SK-N-SH (cell line): ENCODE measurements around the gene FAM209A. TPM values are rescaled to one million over a fixed set of nuclear protein-coding genes. Genes with fewer than 3 reads are reported as not detected.
"Not testable (repeated sequence)": the region's sequence is repeated elsewhere in the genome, so short reads cannot be mapped to it uniquely, and the experiment has no call there.

Experiments
- CTCF ChIA-PET: fragments of 300-600, 350-600 bp; formaldehyde crosslinking; extraction: SDS; loops from one replicate; lab custom pipeline; 2021; lab: Yijun Ruan, JAX
- POLR2A ChIA-PET: fragments of 350-600 bp; sonication (Branson Sonifier 250); formaldehyde crosslinking; extraction: SDS; loops from one replicate; lab custom pipeline; 2020; ENCODE audit warnings: antibody characterized with exemption, inconsistent platforms; lab: Yijun Ruan, JAX
- DNase-seq: peaks from one replicate; pipeline ENCODE4 v3.0.0; 2012
- H2AFZ ChIP-seq: fragments of 200-600 bp; sonication (generic); 2 replicates; pipeline ENCODE4 v1.8.1; 2016; ENCODE audit warnings: antibody characterized with exemption, mild to moderate bottlenecking, low read depth
- H3F3A ChIP-seq: fragments of 200-600 bp; sonication (generic); replicated peaks from 2 replicates; pipeline ENCODE3; 2016; ENCODE audit warnings: antibody characterized with exemption, mild to moderate bottlenecking; ENCODE audit not compliant: insufficient read depth
- H3K27ac ChIP-seq, 2 experiments: fragments of 200-500 bp in 1 of 2; fragments of 200-600 bp in 1 of 2; sonication (Bioruptor generic) in 1 of 2; sonication (generic), shearing (Covaris generic) in 1 of 2; 2 replicates each; pipeline versions ENCODE4 v1.5.1 to v1.6.1; 2014 to 2016; ENCODE audit warnings: low read depth in 2 of 2, inconsistent platforms in 1 of 2, low read length in 1 of 2, mild to moderate bottlenecking in 1 of 2, mixed read lengths in 1 of 2
- H3K27me3 ChIP-seq: fragments of 200-600 bp; sonication (generic), shearing (Covaris generic); 2 replicates; pipeline ENCODE4 v1.6.1; 2016; ENCODE audit warnings: mixed run types; ENCODE audit not compliant: insufficient read depth
- H3K36me3 ChIP-seq, 2 experiments: fragments of 200-500 bp in 1 of 2; fragments of 200-600 bp in 1 of 2; sonication (Bioruptor generic) in 1 of 2; sonication (generic) in 1 of 2; replicated peaks in 1 of 2; 2 replicates each; pipeline versions ENCODE3 to v1.5.1; 2014 to 2016; ENCODE audit warnings: low read length in 1 of 2, mild to moderate bottlenecking in 1 of 2; ENCODE audit not compliant: insufficient read depth in 2 of 2, control insufficient read depth in 1 of 2
- H3K4me1 ChIP-seq, 2 experiments: fragments of 200-500 bp in 1 of 2; fragments of 200-600 bp in 1 of 2; sonication (Bioruptor generic) in 1 of 2; sonication (generic), shearing (Covaris generic) in 1 of 2; 2 replicates each; pipeline versions ENCODE4 v1.5.1 to v1.6.1; 2014 to 2016; ENCODE audit warnings: low read depth in 1 of 2, low read length in 1 of 2, mixed run types in 1 of 2; ENCODE audit not compliant: insufficient read depth in 2 of 2, control insufficient read depth in 1 of 2
- H3K4me2 ChIP-seq: fragments of 200-600 bp; sonication (generic), shearing (Covaris generic); 2 replicates; pipeline ENCODE4 v1.6.1; 2017; ENCODE audit warnings: mixed run types
- H3K4me3 ChIP-seq, 2 experiments: fragments of 200-500 bp in 1 of 2; fragments of 200-600 bp in 1 of 2; sonication (Bioruptor generic) in 1 of 2; sonication (generic), shearing (Covaris generic) in 1 of 2; 2 replicates each; pipeline versions ENCODE4 v1.5.1 to v1.8.1; 2014 to 2016; ENCODE audit warnings: low read depth in 2 of 2, inconsistent platforms in 1 of 2, low read length in 1 of 2, mild to moderate bottlenecking in 1 of 2, mixed read lengths in 1 of 2, moderate library complexity in 1 of 2
- H3K79me2 ChIP-seq: fragments of 200-600 bp; sonication (generic); 2 replicates; pipeline ENCODE4 v1.8.1; 2017; ENCODE audit warnings: mild to moderate bottlenecking; ENCODE audit not compliant: insufficient read depth
- H3K9ac ChIP-seq: fragments of 200-600 bp; sonication (generic); 2 replicates; pipeline ENCODE4 v1.6.1; 2017; ENCODE audit warnings: mixed run types
- H3K9me2 ChIP-seq: fragments of 200-600 bp; sonication (generic); 2 replicates; pipeline ENCODE4 v1.6.1; 2017; ENCODE audit warnings: mixed run types
- H3K9me3 ChIP-seq: fragments of 200-600 bp; sonication (generic); 2 replicates; pipeline ENCODE4 v1.6.1; 2017; ENCODE audit warnings: mixed run types, mild to moderate bottlenecking, moderate library complexity
- H4K20me1 ChIP-seq: fragments of 200-600 bp; sonication (generic); 2 replicates; pipeline ENCODE4 v1.6.1; 2017; ENCODE audit warnings: mild to moderate bottlenecking, mixed run types; ENCODE audit not compliant: insufficient read depth
- CHD2 ChIP-seq: fragments of 150-350 bp; IDR thresholded peaks from 2 replicates; pipeline ENCODE4 v1.6.1; 2018; ENCODE audit warnings: low read length; ENCODE audit not compliant: partially characterized antibody
- EP300 ChIP-seq, 2 experiments: IDR thresholded peaks; 2 replicates each; pipeline versions ENCODE4 v1.4.0 to v1.6.1; 2012; ENCODE audit warnings: borderline replicate concordance in 1 of 2, low read depth in 1 of 2, low read length in 1 of 2
- EZH2phosphoT487 ChIP-seq: fragments of 200-600 bp; sonication (generic); IDR thresholded peaks from 2 replicates; pipeline ENCODE4 v1.6.1; 2017; ENCODE audit warnings: low read depth, mixed run types, mild to moderate bottlenecking, antibody characterized with exemption, moderate library complexity, borderline replicate concordance
- FOXJ3 ChIP-seq: sonication (generic); formaldehyde crosslinking; IDR thresholded peaks from 2 replicates; pipeline ENCODE4 v1.5.1; 2020; ENCODE audit warnings: mild to moderate bottlenecking, missing genetic modification reagents
- FOXM1 ChIP-seq: IDR thresholded peaks from 2 replicates; pipeline ENCODE4 v1.4.0; 2012; ENCODE audit warnings: low read depth, mild to moderate bottlenecking
- JUND ChIP-seq: IDR thresholded peaks from 2 replicates; pipeline ENCODE4 v1.4.0; 2012
- MAX ChIP-seq: IDR thresholded peaks from 2 replicates; pipeline ENCODE4 v1.4.0; 2012; ENCODE audit warnings: low read depth
- MEF2A ChIP-seq: IDR thresholded peaks from 2 replicates; pipeline ENCODE4 v1.4.0; 2012; ENCODE audit warnings: low read depth, borderline replicate concordance
- MXI1 ChIP-seq: IDR thresholded peaks from 2 replicates; pipeline ENCODE4 v1.6.1; 2012; ENCODE audit warnings: mild to moderate bottlenecking, low read depth, low read length, improper control_type of control experiment
- NFIC ChIP-seq: IDR thresholded peaks from 2 replicates; pipeline ENCODE4 v1.4.0; 2012; ENCODE audit warnings: borderline replicate concordance
- RAD21 ChIP-seq: IDR thresholded peaks from 2 replicates; pipeline ENCODE4 v1.6.1; 2012; ENCODE audit warnings: mild to moderate bottlenecking, low read length
- RCOR1 ChIP-seq: fragments of 150-350 bp; IDR thresholded peaks from 2 replicates; pipeline ENCODE4 v1.6.1; 2017; ENCODE audit warnings: antibody characterized with exemption, low read length
- RFX5 ChIP-seq: IDR thresholded peaks from 2 replicates; pipeline ENCODE4 v1.6.1; 2012; ENCODE audit warnings: mild to moderate bottlenecking, improper control_type of control experiment, low read length
- SIN3A ChIP-seq: IDR thresholded peaks from 2 replicates; pipeline ENCODE4 v1.6.1; 2012; ENCODE audit warnings: low read depth, mild to moderate bottlenecking, low read length, moderate library complexity, borderline replicate concordance
- SMC3 ChIP-seq: IDR thresholded peaks from 2 replicates; pipeline ENCODE4 v1.6.1; 2012; ENCODE audit warnings: low read depth, low read length, improper control_type of control experiment
- TAF1 ChIP-seq: IDR thresholded peaks from 2 replicates; pipeline ENCODE4 v1.6.1; 2012; ENCODE audit warnings: low read depth, mild to moderate bottlenecking, low read length, moderate library complexity, borderline replicate concordance
- USF1 ChIP-seq: IDR thresholded peaks from 2 replicates; pipeline ENCODE4 v1.4.0; 2012; ENCODE audit warnings: low read depth, borderline replicate concordance
- YY1 ChIP-seq: IDR thresholded peaks from 2 replicates; pipeline ENCODE4 v1.4.0; 2012; ENCODE audit warnings: low read depth, mild to moderate bottlenecking
- WGBS: methylation state at CpG from one replicate; pipeline ENCODE4 v1.1.6; 2017; ENCODE audit warnings: low lambda C conversion rate; 5-methylcytosine and 5-hydroxymethylcytosine counted together
- polyA plus RNA-seq, 3 experiments: library from polyadenylated mRNA; depleted of rRNA; stranded (reverse); fragments of >200 nt; gene quantifications; 2 replicates each; pipeline ENCODE4 v1.2.3, GENCODE V29; 2012
- TF ChIP-seq, protein P1 (sequence below): IDR thresholded peaks from 2 replicates; pipeline ENCODE4 v1.6.1; 2012; ENCODE audit warnings: mild to moderate bottlenecking, low read depth, low read length, moderate library complexity
- TF ChIP-seq, protein P2 (sequence below): fragments of 150-350 bp; IDR thresholded peaks from 2 replicates; pipeline ENCODE4 v1.6.1; 2016; ENCODE audit warnings: mild to moderate bottlenecking, low read depth, low read length

FAM209A gene
- polyA plus RNA-seq, 1 of the 3 experiments (the other 2 are of a cell fraction): not detected

DNA sequence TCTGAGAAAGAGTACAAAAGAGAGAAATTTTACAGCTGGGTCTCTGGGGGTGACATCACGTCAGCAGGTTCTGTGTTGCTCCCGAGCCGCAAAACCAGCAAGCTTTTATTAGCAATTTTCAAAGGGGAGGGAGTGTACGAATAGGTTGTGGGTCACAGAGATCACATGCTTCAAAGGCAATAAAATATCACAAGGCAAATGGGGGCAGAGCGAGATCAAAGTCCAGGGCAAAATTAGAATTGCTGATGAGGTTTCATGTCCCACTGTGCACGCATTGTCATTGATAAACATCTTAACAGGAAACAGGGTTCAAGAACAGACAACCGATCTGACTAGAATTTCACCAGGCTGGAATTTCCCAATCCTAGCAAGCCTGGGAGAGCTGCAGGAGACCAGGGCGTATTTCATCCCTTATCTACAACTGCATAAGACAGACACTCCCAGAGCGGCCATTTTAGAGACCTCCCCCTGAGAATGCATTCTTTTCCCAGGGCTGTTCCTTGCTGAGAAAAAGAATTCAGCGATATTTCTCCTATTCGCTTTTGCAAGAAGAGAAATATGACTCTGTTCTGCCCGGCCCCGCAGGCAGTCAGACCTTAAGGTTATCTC is 3.7 kb upstream of the FAM209A start:
- H3K79me2 ChIP-seq, H3K27me3 ChIP-seq, H3F3A ChIP-seq, H3K4me1 ChIP-seq, H3K9ac ChIP-seq, H4K20me1 ChIP-seq, H2AFZ ChIP-seq, DNase-seq, H3K9me3 ChIP-seq, H3K4me2 ChIP-seq, H3K27ac ChIP-seq, H3K9me2 ChIP-seq, POLR2A ChIA-PET, H3K4me3 ChIP-seq: not testable (repeated sequence)
- H3K36me3 ChIP-seq: peaks cover 32 to 44% of the 10 kb centered on the region in 2 experiments
- CTCF ChIA-PET: interaction anchor here (1.6 kb wide), 1 partner anchor 30 kb away, joined by 5 read pairs; no protein-coding TSS in a partner anchor
- 89% methylated on average over 13 of the region's 13 CpGs for WGBS

DNA sequence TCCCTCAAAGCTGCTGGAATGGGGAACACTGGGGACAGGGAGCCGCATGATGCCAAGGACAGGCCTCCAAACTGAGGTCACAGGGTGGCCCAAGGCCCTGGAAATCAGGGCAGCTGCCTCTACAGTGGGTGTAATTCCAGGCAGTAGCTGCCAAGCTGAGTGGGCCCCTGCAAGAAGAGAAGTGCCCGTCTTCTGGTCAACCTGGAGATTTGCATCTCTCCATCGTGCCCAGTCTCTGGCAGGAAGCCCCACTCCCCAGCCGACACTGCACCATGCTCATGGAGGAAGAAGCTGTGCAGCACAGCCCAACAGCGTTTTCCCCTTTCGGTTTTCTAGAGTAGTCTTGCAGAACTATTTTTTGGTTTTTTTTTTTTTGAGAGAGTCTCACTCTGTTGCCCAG is 2.2 kb upstream of the FAM209A start:
- 43% methylated on average over 6 of the region's 6 CpGs for WGBS
- ChIA-PET CTCF (no interaction called here), POLR2A (no interaction called here)
- no peak overlapping the region for H2AFZ ChIP-seq
- no peaks in the 10 kb centered on the region for H3K79me2 ChIP-seq
- H3K4me3 ChIP-seq: no peak overlapping the region
- DNase-seq: no peak
- no peak overlapping the region for H3K9ac ChIP-seq
- H3K9me2 ChIP-seq: no peaks in the 10 kb centered on the region
- TF ChIP-seq MAX: no peak
- no peak for TF ChIP-seq FOXM1
- TF ChIP-seq CHD2: no peak
- TF ChIP-seq TAF1: no peak
- TF ChIP-seq MXI1: no peak
- TF ChIP-seq FOXJ3 (CRISPR knock-in tag): no peak
- TF ChIP-seq RAD21: no peak
- no peak for TF ChIP-seq JUND
- no peak for TF ChIP-seq RFX5
- TF ChIP-seq RCOR1: no peak
- no peak for TF ChIP-seq MEF2A
- TF ChIP-seq NFIC: no peak
- no peak for TF ChIP-seq EP300 (IDR thresholded peaks at IDR 0.05; ENCODE audit: borderline replicate concordance in 1 of 2, low read depth in 1 of 2, low read length in 1 of 2)
- TF ChIP-seq, protein P1, sequence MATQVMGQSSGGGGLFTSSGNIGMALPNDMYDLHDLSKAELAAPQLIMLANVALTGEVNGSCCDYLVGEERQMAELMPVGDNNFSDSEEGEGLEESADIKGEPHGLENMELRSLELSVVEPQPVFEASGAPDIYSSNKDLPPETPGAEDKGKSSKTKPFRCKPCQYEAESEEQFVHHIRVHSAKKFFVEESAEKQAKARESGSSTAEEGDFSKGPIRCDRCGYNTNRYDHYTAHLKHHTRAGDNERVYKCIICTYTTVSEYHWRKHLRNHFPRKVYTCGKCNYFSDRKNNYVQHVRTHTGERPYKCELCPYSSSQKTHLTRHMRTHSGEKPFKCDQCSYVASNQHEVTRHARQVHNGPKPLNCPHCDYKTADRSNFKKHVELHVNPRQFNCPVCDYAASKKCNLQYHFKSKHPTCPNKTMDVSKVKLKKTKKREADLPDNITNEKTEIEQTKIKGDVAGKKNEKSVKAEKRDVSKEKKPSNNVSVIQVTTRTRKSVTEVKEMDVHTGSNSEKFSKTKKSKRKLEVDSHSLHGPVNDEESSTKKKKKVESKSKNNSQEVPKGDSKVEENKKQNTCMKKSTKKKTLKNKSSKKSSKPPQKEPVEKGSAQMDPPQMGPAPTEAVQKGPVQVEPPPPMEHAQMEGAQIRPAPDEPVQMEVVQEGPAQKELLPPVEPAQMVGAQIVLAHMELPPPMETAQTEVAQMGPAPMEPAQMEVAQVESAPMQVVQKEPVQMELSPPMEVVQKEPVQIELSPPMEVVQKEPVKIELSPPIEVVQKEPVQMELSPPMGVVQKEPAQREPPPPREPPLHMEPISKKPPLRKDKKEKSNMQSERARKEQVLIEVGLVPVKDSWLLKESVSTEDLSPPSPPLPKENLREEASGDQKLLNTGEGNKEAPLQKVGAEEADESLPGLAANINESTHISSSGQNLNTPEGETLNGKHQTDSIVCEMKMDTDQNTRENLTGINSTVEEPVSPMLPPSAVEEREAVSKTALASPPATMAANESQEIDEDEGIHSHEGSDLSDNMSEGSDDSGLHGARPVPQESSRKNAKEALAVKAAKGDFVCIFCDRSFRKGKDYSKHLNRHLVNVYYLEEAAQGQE: no peak
- no peak for TF ChIP-seq EZH2phosphoT487
- TF ChIP-seq USF1: no peak
- TF ChIP-seq SIN3A: no peak
- TF ChIP-seq, protein P2, sequence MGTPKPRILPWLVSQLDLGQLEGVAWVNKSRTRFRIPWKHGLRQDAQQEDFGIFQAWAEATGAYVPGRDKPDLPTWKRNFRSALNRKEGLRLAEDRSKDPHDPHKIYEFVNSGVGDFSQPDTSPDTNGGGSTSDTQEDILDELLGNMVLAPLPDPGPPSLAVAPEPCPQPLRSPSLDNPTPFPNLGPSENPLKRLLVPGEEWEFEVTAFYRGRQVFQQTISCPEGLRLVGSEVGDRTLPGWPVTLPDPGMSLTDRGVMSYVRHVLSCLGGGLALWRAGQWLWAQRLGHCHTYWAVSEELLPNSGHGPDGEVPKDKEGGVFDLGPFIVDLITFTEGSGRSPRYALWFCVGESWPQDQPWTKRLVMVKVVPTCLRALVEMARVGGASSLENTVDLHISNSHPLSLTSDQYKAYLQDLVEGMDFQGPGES: no peak
- no peak for TF ChIP-seq YY1
- TF ChIP-seq SMC3: no peak
- TF ChIP-seq, all 33 proteins: peak for 0
- Histone ChIP-seq H3K27me3 (no peaks in the 10 kb centered on the region; the same call in 1 of the 2 replicates), H3F3A (no peaks in the 10 kb centered on the region), H3K4me2 (no peak overlapping the region), H3K27ac (no peak overlapping the region), H3K4me1 (no peaks in the 10 kb centered on the region), H3K9me3 (no peaks in the 10 kb centered on the region), H4K20me1 (no peaks in the 10 kb centered on the region), H3K36me3 (peaks cover 24 to 31% of the 10 kb centered on the region in 2 experiments)
